HG02623 (cell line): ENCODE results near the gene LDLRAD4.

Experiments
- ATAC-seq: cut with Tn5 transposase; IDR thresholded peaks from one replicate; pipeline ENCODE4 v1.9.1; 2021; ENCODE audit warnings: moderate library complexity; ENCODE audit not compliant: unreplicated experiment

The LDLRAD4 gene

GRCh38 chr18:13366962-13367892 lies 148.7 kb downstream of the LDLRAD4 start:
- no peak for ATAC-seq

- no peak for ATAC-seq
Observed at GRCh38 chr18:13368080-13368813, 149.7 kb downstream of the LDLRAD4 start.

GRCh38 chr18:13369353-13369752 lies 150.8 kb downstream of the LDLRAD4 start:
- ATAC-seq, result no peak

- no peak for ATAC-seq
Observed at GRCh38 chr18:13369756-13370510, 151.4 kb downstream of the LDLRAD4 start.

GRCh38 chr18:13370995-13371625 lies 152.6 kb downstream of the LDLRAD4 start:
- ATAC-seq, result no peak

- no peak for ATAC-seq
Observed at GRCh38 chr18:13371689-13372418, 153.3 kb downstream of the LDLRAD4 start.

GRCh38 chr18:13372531-13372951 lies 154.0 kb downstream of the LDLRAD4 start:
- ATAC-seq, result no peak

GRCh38 chr18:13374096-13374467 lies 155.5 kb downstream of the LDLRAD4 start:
- ATAC-seq, result no peak

GRCh38 chr18:13374468-13375301 lies 156.1 kb downstream of the LDLRAD4 start:
- ATAC-seq, result no peak

- peak; percentile 86 for ATAC-seq
Observed at GRCh38 chr18:13375302-13376255, 157.0 kb downstream of the LDLRAD4 start.

GRCh38 chr18:13376298-13376840 lies 157.8 kb downstream of the LDLRAD4 start:
- no peak for ATAC-seq

- no peak for ATAC-seq
Observed at GRCh38 chr18:13376841-13377351, 158.3 kb downstream of the LDLRAD4 start.

GRCh38 chr18:13377496-13377895 lies 158.9 kb downstream of the LDLRAD4 start:
- no peak for ATAC-seq

GRCh38 chr18:13378150-13378549 lies 159.6 kb downstream of the LDLRAD4 start:
- no peak for ATAC-seq

GRCh38 chr18:13379062-13379865 lies 160.7 kb downstream of the LDLRAD4 start:
- ATAC-seq, result no peak

- no peak for ATAC-seq
Observed at GRCh38 chr18:13379930-13380690, 161.6 kb downstream of the LDLRAD4 start.
